ENCODE measurements around the gene RGS19. TPM values are rescaled to one million over a fixed set of nuclear protein-coding genes. Genes with fewer than 3 reads are reported as not detected.

The RGS19 gene
- total RNA-seq, 4 donors from 2014 or later, result 7.4 to 14.4 (median 11.0) TPM

DNA sequence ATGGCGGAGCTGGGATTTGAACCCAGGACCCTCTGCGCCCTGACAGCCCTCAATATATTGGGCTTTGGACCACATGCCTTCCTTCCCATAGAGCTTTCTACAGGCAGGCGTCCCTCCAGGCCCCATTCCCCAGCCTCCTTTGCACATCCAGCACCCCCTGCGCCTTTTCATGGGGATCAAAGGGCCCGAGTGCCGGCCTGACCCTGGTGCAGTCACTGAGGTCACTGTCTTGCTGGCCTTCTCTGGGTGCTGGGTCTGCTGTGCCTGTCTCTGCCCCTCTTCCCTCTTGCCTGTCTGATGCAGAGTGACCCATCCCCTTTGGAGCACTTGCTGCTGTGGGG is 2.3 kb upstream of the RGS19 start:
- H3K4me1 ChIP-seq, result peaks cover 31 to 79% (median 41%) of the 10 kb centered on the region in 3 donors
- WGBS, 2 donors, result 85 to 94% methylated on average over 4 to 5 of the region's 6 CpGs
- no peaks in the 10 kb centered on the region for H3K36me3 ChIP-seq
- intact Hi-C loops (cut with DNase I), result no loop called here
- no peaks in the 10 kb centered on the region for H3K9me3 ChIP-seq
- H3K27ac ChIP-seq, result no peak overlapping the region
- no peak overlapping the region for H3K4me3 ChIP-seq
- peaks cover 0 to 51% (median 9%) of the 10 kb centered on the region in 4 donors for H3K27me3 ChIP-seq
- no peak for TF ChIP-seq POLR2A (IDR thresholded peaks at IDR 0.05)
- no peak for TF ChIP-seq CTCF (IDR thresholded peaks at IDR 0.05)
- DNase-seq, result no peak

DNA sequence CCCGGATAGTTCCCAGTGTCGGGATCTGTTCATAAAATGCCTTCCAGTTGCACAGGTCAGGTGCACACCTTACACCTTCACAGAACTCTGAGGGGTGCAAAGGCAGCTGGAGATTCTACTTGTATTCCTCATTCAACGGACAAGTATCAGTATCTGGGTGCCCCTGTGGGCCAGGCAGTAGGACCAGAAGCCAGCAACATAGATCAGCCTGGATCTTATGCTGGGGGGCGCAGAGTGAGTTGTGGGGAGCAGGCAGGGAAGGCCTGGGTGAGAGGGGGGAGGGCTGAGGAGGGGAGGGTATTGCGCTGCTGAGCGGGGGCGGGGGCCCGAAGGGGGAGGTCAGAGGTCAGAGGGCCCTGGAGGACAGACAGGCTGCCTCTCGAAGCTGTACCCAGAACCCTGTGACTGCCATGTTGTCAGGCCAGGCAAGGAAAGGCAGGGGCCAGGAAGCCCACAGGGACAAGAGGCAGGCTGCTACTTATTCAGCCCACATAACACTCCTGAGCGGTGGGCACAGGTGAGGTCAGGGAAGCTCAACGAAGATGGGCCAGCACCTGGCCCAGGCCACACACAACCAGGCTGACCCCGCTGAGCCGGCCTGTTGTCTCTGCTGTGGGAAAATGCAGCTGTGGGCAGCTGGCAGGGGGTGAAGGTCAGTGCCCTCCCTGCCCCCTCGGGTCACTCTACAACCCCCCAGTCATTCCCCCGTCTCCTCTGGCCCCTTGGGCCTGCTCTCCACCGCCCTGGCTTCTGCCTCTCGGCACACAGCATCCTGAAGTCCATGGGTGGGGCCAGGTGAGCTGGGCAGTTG is 1.7 kb upstream of the RGS19 start:
- Histone ChIP-seq H3K36me3 (no peaks in the 10 kb centered on the region), H3K4me3 (peak overlapping the region in 3 of 4 donors; percentile 59 to 89 (median 80)), H3K27ac (peak overlapping the region in 2 of 4 donors; percentile 88 to 91), H3K4me1 (peaks cover 31 to 85% (median 44%) of the 10 kb centered on the region in 3 donors), H3K9me3 (no peaks in the 10 kb centered on the region), H3K27me3 (peaks cover 0 to 48% (median 9%) of the 10 kb centered on the region in 4 donors)
- TF ChIP-seq CTCF (IDR thresholded peaks at IDR 0.05) (no peak), POLR2A (IDR thresholded peaks at IDR 0.05) (no peak)
- intact Hi-C loops (cut with DNase I), result no loop called here
- WGBS, 2 donors, result 55 to 91% methylated on average over 6 to 8 of the region's 17 CpGs
- no peak for DNase-seq

DNA sequence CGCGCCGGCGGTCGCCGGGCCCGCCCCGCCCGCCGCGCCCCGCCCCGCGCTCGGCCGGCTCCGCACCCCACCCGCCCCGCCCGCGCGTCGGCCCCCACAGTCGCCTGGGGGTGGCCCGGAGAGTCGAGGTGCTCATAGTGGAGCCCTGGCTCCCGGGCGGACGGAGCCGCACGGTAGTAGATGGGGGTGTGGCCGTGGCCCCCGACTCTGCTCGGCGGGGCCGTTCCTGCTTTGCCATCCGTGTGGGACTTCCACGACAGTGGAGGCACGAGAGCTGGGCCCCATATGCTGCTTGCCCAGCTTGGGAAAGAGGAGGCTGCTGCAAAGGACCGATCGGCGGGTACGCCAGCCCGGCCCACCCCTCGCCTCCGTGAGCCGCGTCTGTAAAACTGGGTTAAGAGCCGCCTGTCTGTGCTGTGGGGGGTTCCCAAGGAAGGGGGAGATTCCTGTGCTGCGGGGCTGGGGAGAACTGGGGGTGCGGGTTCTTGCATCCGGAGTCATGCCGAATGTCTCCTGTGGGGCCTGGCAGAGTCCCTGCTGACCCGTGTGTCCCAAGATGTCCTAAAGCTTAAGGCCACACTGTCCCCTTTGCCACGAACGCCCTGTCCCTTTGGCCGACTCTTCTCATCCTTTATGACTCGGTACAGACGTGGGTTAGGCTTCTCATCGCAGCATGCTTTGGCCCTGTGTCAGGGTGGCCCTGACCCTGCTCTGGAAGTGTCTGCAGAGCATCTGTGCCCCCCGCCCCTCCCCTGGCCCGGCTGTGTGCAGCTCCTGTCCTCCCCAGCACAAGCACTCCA is 895 bp upstream of the RGS19 start, which contains the start of gene OPRL1:
TSS of gene OPRL1 (plus strand) at position 70 of the 800 bp plus-strand sequence. CDS start 12,639 bp downstream, outside the sequence.
- Histone ChIP-seq H3K9me3 (no peaks in the 10 kb centered on the region), H3K27ac (peak within 1 kb of the TSS; percentile 64 to 91 (median 84)), H3K4me3 (peak within 1 kb of the TSS; percentile 59 to 89 (median 77)), H3K27me3 (peaks cover 0 to 40% (median 8%) of the 10 kb centered on the region in 4 donors), H3K36me3 (peaks cover 0 to 4% (median 0%) of the 10 kb centered on the region in 3 donors), H3K4me1 (peaks cover 31 to 90% (median 44%) of the 10 kb centered on the region in 3 donors)
- TF ChIP-seq POLR2A (IDR thresholded peaks at IDR 0.05), result no peak
- TF ChIP-seq CTCF (IDR thresholded peaks at IDR 0.05), result no peak
- intact Hi-C loops (cut with DNase I), result no loop called here
- DNase-seq, result no peak
- 14 to 20% methylated on average over 7 to 11 of the region's 62 CpGs for WGBS, 2 donors

GRCh38 chr20:64078934-64079272 is 415 bp downstream of the RGS19 start:
- Histone ChIP-seq H3K9me3 (no peaks in the 10 kb centered on the region), H3K27ac (peak overlapping the region; percentile 64 to 91 (median 84)), H3K4me3 (peak overlapping the region; percentile 59 to 89 (median 77)), H3K27me3 (peaks cover 0 to 27% (median 0%) of the 10 kb centered on the region in 4 donors), H3K4me1 (peaks cover 26 to 86% (median 41%) of the 10 kb centered on the region in 3 donors), H3K36me3 (peaks cover 0 to 17% (median 10%) of the 10 kb centered on the region in 3 donors)
- 0% methylated on average over 2 of the region's 4 CpGs; no CpG with 5 or more reads in 1 of the 2 donors for WGBS, 2 donors
- no peak for DNase-seq
- TF ChIP-seq CTCF (IDR thresholded peaks at IDR 0.05) (no peak), POLR2A (IDR thresholded peaks at IDR 0.05) (no peak)
- intact Hi-C loops (cut with DNase I), result no loop called here

All from esophagus squamous epithelium (tissue), 5 donors.